ENCODE results near the gene PLXNC1. TPM values are rescaled to one million over a fixed set of nuclear protein-coding genes. Genes with fewer than 3 reads are reported as not detected.

PLXNC1 gene
- total and polyA plus RNA-seq, 2 of the 8 experiments (the other 6 are each of a cell fraction or from before 2014, with no cell fraction given), result 0.83 to 2.0 TPM

DNA sequence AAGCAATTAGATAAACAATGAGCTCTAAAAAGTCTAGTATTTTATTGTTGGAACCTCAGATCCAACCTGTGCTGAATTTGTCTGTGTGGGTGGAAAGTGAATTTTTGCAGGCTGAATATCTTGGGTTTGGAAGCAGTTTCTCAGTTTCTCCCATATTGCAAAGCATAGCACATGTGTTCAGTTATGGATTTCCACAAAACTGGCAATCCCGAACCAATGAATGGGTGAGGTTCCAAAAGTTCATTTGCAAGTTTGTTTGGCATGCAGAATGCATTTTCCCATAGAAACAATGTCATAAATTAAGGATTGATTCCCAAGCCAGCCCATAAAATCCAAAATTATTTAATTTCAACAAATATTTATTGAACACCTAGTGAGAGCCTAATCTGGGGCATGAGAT, 43.4 kb downstream of the PLXNC1 start (continued):
- TF ChIP-seq, protein P1, sequence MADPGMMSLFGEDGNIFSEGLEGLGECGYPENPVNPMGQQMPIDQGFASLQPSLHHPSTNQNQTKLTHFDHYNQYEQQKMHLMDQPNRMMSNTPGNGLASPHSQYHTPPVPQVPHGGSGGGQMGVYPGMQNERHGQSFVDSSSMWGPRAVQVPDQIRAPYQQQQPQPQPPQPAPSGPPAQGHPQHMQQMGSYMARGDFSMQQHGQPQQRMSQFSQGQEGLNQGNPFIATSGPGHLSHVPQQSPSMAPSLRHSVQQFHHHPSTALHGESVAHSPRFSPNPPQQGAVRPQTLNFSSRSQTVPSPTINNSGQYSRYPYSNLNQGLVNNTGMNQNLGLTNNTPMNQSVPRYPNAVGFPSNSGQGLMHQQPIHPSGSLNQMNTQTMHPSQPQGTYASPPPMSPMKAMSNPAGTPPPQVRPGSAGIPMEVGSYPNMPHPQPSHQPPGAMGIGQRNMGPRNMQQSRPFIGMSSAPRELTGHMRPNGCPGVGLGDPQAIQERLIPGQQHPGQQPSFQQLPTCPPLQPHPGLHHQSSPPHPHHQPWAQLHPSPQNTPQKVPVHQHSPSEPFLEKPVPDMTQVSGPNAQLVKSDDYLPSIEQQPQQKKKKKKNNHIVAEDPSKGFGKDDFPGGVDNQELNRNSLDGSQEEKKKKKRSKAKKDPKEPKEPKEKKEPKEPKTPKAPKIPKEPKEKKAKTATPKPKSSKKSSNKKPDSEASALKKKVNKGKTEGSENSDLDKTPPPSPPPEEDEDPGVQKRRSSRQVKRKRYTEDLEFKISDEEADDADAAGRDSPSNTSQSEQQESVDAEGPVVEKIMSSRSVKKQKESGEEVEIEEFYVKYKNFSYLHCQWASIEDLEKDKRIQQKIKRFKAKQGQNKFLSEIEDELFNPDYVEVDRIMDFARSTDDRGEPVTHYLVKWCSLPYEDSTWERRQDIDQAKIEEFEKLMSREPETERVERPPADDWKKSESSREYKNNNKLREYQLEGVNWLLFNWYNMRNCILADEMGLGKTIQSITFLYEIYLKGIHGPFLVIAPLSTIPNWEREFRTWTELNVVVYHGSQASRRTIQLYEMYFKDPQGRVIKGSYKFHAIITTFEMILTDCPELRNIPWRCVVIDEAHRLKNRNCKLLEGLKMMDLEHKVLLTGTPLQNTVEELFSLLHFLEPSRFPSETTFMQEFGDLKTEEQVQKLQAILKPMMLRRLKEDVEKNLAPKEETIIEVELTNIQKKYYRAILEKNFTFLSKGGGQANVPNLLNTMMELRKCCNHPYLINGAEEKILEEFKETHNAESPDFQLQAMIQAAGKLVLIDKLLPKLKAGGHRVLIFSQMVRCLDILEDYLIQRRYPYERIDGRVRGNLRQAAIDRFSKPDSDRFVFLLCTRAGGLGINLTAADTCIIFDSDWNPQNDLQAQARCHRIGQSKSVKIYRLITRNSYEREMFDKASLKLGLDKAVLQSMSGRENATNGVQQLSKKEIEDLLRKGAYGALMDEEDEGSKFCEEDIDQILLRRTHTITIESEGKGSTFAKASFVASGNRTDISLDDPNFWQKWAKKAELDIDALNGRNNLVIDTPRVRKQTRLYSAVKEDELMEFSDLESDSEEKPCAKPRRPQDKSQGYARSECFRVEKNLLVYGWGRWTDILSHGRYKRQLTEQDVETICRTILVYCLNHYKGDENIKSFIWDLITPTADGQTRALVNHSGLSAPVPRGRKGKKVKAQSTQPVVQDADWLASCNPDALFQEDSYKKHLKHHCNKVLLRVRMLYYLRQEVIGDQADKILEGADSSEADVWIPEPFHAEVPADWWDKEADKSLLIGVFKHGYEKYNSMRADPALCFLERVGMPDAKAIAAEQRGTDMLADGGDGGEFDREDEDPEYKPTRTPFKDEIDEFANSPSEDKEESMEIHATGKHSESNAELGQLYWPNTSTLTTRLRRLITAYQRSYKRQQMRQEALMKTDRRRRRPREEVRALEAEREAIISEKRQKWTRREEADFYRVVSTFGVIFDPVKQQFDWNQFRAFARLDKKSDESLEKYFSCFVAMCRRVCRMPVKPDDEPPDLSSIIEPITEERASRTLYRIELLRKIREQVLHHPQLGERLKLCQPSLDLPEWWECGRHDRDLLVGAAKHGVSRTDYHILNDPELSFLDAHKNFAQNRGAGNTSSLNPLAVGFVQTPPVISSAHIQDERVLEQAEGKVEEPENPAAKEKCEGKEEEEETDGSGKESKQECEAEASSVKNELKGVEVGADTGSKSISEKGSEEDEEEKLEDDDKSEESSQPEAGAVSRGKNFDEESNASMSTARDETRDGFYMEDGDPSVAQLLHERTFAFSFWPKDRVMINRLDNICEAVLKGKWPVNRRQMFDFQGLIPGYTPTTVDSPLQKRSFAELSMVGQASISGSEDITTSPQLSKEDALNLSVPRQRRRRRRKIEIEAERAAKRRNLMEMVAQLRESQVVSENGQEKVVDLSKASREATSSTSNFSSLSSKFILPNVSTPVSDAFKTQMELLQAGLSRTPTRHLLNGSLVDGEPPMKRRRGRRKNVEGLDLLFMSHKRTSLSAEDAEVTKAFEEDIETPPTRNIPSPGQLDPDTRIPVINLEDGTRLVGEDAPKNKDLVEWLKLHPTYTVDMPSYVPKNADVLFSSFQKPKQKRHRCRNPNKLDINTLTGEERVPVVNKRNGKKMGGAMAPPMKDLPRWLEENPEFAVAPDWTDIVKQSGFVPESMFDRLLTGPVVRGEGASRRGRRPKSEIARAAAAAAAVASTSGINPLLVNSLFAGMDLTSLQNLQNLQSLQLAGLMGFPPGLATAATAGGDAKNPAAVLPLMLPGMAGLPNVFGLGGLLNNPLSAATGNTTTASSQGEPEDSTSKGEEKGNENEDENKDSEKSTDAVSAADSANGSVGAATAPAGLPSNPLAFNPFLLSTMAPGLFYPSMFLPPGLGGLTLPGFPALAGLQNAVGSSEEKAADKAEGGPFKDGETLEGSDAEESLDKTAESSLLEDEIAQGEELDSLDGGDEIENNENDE (IDR thresholded peaks at IDR 0.05; ENCODE audit: insufficient replicate concordance, low read length), result no peak
- no peak for TF ChIP-seq CREB1 (IDR thresholded peaks at IDR 0.05)
- TF ChIP-seq CBX8 (IDR thresholded peaks at IDR 0.05; ENCODE audit: borderline replicate concordance, low read depth, low read length), result no peak
- no peak for TF ChIP-seq SP4 (IDR thresholded peaks at IDR 0.05; ENCODE audit: low read length)
- TF ChIP-seq HDAC6 (IDR thresholded peaks at IDR 0.05; ENCODE audit: low read depth, low read length), result no peak
- no peak for TF ChIP-seq KDM1A (IDR thresholded peaks at IDR 0.05; ENCODE audit: borderline replicate concordance, low read length)
- TF ChIP-seq RBBP5 (IDR thresholded peaks at IDR 0.05; ENCODE audit: borderline replicate concordance, low read depth, low read length), result no peak
- TF ChIP-seq KDM4A (IDR thresholded peaks at IDR 0.05; ENCODE audit: low read depth, low read length, severe bottlenecking), result no peak
- TF ChIP-seq PHF8 (conservative IDR thresholded peaks at IDR 0.05; ENCODE audit: low read depth, low read length), result no peak
- TF ChIP-seq KDM5A (IDR thresholded peaks at IDR 0.05; ENCODE audit: low read length), result no peak
- no peak for TF ChIP-seq GTF2F1 (IDR thresholded peaks at IDR 0.05; ENCODE audit: borderline replicate concordance, low read depth, low read length)
